GM23338 (cell line): Measurements from ENCODE around the gene B3GALT4. TPM values are rescaled to one million over a fixed set of nuclear protein-coding genes. Genes with fewer than 3 reads are reported as not detected.

Experiments
- ATAC-seq: fragments of 200-7000 bp; cut with Tn5 transposase; 3 replicates; pipeline ENCODE4 v1.9.1; 2020
- DNase-seq: peaks from one replicate; pipeline ENCODE4 v3.0.0-alpha.2; 2015; ENCODE audit warnings: low spot score
- H2AFZ ChIP-seq: fragments of 200-600 bp; sonication (generic); 2 replicates; pipeline ENCODE4 v1.8.0; 2016; ENCODE audit warnings: antibody characterized with exemption, mild to moderate bottlenecking, moderate library complexity
- H3F3A ChIP-seq: fragments of 200-600 bp; sonication (generic); replicated peaks from 2 replicates; pipeline ENCODE4 v1.8.0; 2017; ENCODE audit warnings: antibody characterized with exemption, mixed run types, low read depth
- H3K27ac ChIP-seq: fragments of 200-600 bp; sonication (generic); 2 replicates; pipeline ENCODE4 v1.6.1; 2016; ENCODE audit warnings: low read depth
- H3K27me3 ChIP-seq: fragments of 200-600 bp; sonication (generic); 2 replicates; pipeline ENCODE4 v1.8.0; 2016; ENCODE audit warnings: mild to moderate bottlenecking, mixed run types, moderate library complexity; ENCODE audit not compliant: insufficient read depth
- H3K36me3 ChIP-seq: fragments of 200-600 bp; sonication (generic); 2 replicates; pipeline ENCODE4 v1.8.0; 2016; ENCODE audit warnings: mild to moderate bottlenecking; ENCODE audit not compliant: insufficient read depth
- H3K4me1 ChIP-seq: fragments of 200-600 bp; sonication (generic); 2 replicates; pipeline ENCODE4 v1.8.0; 2016; ENCODE audit warnings: mild to moderate bottlenecking, moderate library complexity; ENCODE audit not compliant: insufficient read depth
- H3K4me2 ChIP-seq: fragments of 200-600 bp; sonication (generic); 2 replicates; pipeline ENCODE4 v1.7.1; 2017; ENCODE audit warnings: mixed run types
- H3K4me3 ChIP-seq: fragments of 200-600 bp; sonication (generic); 2 replicates; pipeline ENCODE4 v1.6.1; 2016; ENCODE audit warnings: mixed run types
- H3K79me2 ChIP-seq: fragments of 200-600 bp; sonication (generic); replicated peaks from 2 replicates; pipeline ENCODE4 v1.8.0; 2017; ENCODE audit warnings: mild to moderate bottlenecking; ENCODE audit not compliant: insufficient read depth
- H3K9me2 ChIP-seq: fragments of 200-600 bp; sonication (generic); 2 replicates; pipeline ENCODE4 v1.8.0; 2017; ENCODE audit not compliant: insufficient read depth
- H4K20me1 ChIP-seq: fragments of 200-600 bp; sonication (generic); replicated peaks from 2 replicates; pipeline ENCODE4 v1.8.0; 2017; ENCODE audit warnings: mild to moderate bottlenecking; ENCODE audit not compliant: insufficient read depth
- H3K27ac Mint-ChIP-seq: 2 replicates; pipeline ENCODE4 v1.8.0; 2020; ENCODE audit warnings: inconsistent platforms, mild to moderate bottlenecking, moderate library complexity, mixed read lengths
- H3K27me3 Mint-ChIP-seq: 3 replicates; pipeline ENCODE4 v1.8.0; 2022; ENCODE audit warnings: low read depth, mild to moderate bottlenecking, moderate library complexity, mixed read lengths, inconsistent platforms; ENCODE audit not compliant: insufficient read depth, poor library complexity
- H3K36me3 Mint-ChIP-seq: 3 replicates; pipeline ENCODE4 v1.8.0; 2021; ENCODE audit warnings: low read depth, mild to moderate bottlenecking, inconsistent platforms, moderate library complexity, mixed read lengths
- H3K4me1 Mint-ChIP-seq: 3 replicates; pipeline ENCODE4 v1.8.0; 2020; ENCODE audit warnings: mild to moderate bottlenecking, inconsistent platforms, mixed read lengths
- H3K4me3 Mint-ChIP-seq: 3 replicates; pipeline ENCODE4 v1.8.0; 2021; ENCODE audit warnings: moderate library complexity, mild to moderate bottlenecking, inconsistent platforms, mixed read lengths
- H3K9me3 Mint-ChIP-seq: 3 replicates; pipeline ENCODE4 v1.8.0; 2020; ENCODE audit warnings: moderate library complexity, mild to moderate bottlenecking, inconsistent platforms, mixed read lengths
- CREB1 ChIP-seq: fragments of 250-450 bp; sonication (Bioruptor Pico); IDR thresholded peaks from 2 replicates; pipeline ENCODE4 v1.5.0; 2020; ENCODE audit warnings: low read depth, mild to moderate bottlenecking, moderate library complexity
- CTCF ChIP-seq, 2 experiments: fragments of 200-600 bp in 1 of 2; sonication (generic) in 1 of 2; conservative IDR thresholded peaks; 2 replicates each; pipeline versions ENCODE4 v1.5.1 to v1.6.1; 2016 to 2017; ENCODE audit warnings: antibody characterized with exemption in 2 of 2, low read depth in 2 of 2, mild to moderate bottlenecking in 2 of 2, moderate library complexity in 1 of 2
- NANOG ChIP-seq: IDR thresholded peaks from 2 replicates; pipeline ENCODE4 v1.6.1; 2016; ENCODE audit warnings: antibody characterized with exemption, borderline replicate concordance
- polyA plus RNA-seq: library from polyadenylated mRNA; unstranded; fragments of >200 nt; fragmentation: Nextera tagmentation; extraction: Ambion mirVana; gene quantifications from 2 replicates; pipeline ENCODE4 v1.2.1, GENCODE V29; 2016
- total RNA-seq: library from RNA; depleted of rRNA; stranded (reverse); fragments of >200 nt; shearing (Covaris generic); gene quantifications from 2 replicates; pipeline ENCODE4 v1.2.3, GENCODE V29; 2014
- TF ChIP-seq, protein P1 (sequence below): IDR thresholded peaks from 2 replicates; pipeline ENCODE4 v1.6.1; 2016; ENCODE audit warnings: antibody characterized with exemption
- TF ChIP-seq, protein P2 (sequence below): fragments of 250-450 bp; sonication (Bioruptor Pico); IDR thresholded peaks from 2 replicates; pipeline ENCODE4 v1.5.0; 2020; ENCODE audit warnings: mild to moderate bottlenecking, moderate library complexity

The B3GALT4 gene
- total and polyA plus RNA-seq, 2 experiments from 2014 or later, result 1.3 to 2.3 TPM

GRCh38 chr6:33290459-33290858 is 13.5 kb downstream of the B3GALT4 start (continued):
- TF ChIP-seq CTCF (conservative IDR thresholded peaks at IDR 0.05; ENCODE audit: low read depth in 2 of 2) (no peak), CREB1 (CRISPR knock-in tag) (no peak), NANOG (no peak)

DNA sequence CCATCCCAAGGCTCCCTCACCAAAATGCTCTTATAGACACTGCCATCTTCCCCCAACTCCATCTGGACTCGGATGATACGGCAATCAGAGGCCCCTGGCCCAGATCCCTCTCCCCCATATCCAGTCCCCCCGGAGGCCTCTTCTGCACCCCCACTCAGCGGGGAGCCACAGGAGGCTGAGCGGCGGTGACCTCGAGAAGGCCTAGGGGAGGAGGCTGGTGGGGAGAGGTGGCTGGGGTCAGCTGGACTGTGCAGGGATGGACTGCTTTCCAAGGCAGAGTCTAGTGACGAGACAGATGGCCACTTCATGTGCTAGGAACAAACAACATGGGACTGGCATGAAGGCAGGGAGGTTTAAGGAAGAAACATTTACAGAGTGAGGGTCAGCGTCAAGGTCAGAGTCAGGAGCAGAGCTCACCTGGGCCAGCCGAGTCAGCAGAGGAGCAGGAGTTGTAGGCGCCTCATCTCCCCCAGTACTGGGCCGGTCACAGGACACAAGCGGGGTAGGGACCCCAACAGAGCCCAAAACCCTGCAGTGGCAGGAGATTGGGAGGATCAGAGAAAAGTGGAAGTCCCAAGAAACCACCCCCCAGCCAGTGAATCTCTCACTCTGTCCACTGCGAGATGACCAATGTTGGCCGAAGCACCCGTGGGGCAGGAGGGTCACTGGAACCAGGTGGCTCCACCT is 16.2 kb downstream of the B3GALT4 start:
- H3K36me3 Mint-ChIP-seq, result peaks cover 36% of the 10 kb centered on the region
- H2AFZ ChIP-seq, result no peak overlapping the region
- ATAC-seq (no peak), DNase-seq (no peak)
- H3K27ac ChIP-seq, result no peak overlapping the region
- no peaks in the 10 kb centered on the region for H3K9me3 Mint-ChIP-seq
- H3K27me3 ChIP-seq, result no peaks in the 10 kb centered on the region
- peaks cover 27% of the 10 kb centered on the region for H3K4me1 Mint-ChIP-seq
- H3K9me2 ChIP-seq, result no peaks in the 10 kb centered on the region
- TF ChIP-seq, protein P1, sequence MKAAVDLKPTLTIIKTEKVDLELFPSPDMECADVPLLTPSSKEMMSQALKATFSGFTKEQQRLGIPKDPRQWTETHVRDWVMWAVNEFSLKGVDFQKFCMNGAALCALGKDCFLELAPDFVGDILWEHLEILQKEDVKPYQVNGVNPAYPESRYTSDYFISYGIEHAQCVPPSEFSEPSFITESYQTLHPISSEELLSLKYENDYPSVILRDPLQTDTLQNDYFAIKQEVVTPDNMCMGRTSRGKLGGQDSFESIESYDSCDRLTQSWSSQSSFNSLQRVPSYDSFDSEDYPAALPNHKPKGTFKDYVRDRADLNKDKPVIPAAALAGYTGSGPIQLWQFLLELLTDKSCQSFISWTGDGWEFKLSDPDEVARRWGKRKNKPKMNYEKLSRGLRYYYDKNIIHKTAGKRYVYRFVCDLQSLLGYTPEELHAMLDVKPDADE, result no peak
- TF ChIP-seq, protein P2, sequence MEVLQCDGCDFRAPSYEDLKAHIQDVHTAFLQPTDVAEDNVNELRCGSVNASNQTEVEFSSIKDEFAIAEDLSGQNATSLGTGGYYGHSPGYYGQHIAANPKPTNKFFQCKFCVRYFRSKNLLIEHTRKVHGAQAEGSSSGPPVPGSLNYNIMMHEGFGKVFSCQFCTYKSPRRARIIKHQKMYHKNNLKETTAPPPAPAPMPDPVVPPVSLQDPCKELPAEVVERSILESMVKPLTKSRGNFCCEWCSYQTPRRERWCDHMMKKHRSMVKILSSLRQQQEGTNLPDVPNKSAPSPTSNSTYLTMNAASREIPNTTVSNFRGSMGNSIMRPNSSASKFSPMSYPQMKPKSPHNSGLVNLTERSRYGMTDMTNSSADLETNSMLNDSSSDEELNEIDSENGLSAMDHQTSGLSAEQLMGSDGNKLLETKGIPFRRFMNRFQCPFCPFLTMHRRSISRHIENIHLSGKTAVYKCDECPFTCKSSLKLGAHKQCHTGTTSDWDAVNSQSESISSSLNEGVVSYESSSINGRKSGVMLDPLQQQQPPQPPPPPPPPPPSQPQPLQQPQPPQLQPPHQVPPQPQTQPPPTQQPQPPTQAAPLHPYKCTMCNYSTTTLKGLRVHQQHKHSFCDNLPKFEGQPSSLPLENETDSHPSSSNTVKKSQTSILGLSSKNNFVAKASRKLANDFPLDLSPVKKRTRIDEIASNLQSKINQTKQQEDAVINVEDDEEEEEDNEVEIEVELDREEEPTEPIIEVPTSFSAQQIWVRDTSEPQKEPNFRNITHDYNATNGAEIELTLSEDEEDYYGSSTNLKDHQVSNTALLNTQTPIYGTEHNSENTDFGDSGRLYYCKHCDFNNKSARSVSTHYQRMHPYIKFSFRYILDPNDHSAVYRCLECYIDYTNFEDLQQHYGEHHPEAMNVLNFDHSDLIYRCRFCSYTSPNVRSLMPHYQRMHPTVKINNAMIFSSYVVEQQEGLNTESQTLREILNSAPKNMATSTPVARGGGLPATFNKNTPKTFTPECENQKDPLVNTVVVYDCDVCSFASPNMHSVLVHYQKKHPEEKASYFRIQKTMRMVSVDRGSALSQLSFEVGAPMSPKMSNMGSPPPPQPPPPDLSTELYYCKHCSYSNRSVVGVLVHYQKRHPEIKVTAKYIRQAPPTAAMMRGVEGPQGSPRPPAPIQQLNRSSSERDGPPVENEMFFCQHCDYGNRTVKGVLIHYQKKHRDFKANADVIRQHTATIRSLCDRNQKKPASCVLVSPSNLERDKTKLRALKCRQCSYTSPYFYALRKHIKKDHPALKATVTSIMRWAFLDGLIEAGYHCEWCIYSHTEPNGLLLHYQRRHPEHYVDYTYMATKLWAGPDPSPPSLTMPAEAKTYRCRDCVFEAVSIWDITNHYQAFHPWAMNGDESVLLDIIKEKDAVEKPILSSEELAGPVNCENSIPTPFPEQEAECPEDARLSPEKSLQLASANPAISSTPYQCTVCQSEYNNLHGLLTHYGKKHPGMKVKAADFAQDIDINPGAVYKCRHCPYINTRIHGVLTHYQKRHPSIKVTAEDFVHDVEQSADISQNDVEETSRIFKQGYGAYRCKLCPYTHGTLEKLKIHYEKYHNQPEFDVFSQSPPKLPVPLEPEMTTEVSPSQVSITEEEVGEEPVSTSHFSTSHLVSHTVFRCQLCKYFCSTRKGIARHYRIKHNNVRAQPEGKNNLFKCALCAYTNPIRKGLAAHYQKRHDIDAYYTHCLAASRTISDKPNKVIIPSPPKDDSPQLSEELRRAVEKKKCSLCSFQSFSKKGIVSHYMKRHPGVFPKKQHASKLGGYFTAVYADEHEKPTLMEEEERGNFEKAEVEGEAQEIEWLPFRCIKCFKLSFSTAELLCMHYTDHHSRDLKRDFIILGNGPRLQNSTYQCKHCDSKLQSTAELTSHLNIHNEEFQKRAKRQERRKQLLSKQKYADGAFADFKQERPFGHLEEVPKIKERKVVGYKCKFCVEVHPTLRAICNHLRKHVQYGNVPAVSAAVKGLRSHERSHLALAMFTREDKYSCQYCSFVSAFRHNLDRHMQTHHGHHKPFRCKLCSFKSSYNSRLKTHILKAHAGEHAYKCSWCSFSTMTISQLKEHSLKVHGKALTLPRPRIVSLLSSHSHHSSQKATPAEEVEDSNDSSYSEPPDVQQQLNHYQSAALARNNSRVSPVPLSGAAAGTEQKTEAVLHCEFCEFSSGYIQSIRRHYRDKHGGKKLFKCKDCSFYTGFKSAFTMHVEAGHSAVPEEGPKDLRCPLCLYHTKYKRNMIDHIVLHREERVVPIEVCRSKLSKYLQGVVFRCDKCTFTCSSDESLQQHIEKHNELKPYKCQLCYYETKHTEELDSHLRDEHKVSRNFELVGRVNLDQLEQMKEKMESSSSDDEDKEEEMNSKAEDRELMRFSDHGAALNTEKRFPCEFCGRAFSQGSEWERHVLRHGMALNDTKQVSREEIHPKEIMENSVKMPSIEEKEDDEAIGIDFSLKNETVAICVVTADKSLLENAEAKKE (CRISPR knock-in tag), result no peak
- H3K4me2 ChIP-seq, result no peak overlapping the region
- H3K36me3 ChIP-seq, result no peaks in the 10 kb centered on the region
- peaks cover 13% of the 10 kb centered on the region for H3K27me3 Mint-ChIP-seq
- H3K79me2 ChIP-seq, result peaks cover 30% of the 10 kb centered on the region
- no peak overlapping the region for H3K4me3 ChIP-seq
- peaks cover 11% of the 10 kb centered on the region; the same call in 1 of the 2 replicates for H3F3A ChIP-seq
- peaks cover 4% of the 10 kb centered on the region; the same call in 1 of the 2 replicates for H4K20me1 ChIP-seq
- H3K27ac Mint-ChIP-seq, result no peak overlapping the region
- no peak overlapping the region; the same call in 2 of the 3 replicates for H3K4me3 Mint-ChIP-seq
- H3K4me1 ChIP-seq, result peaks cover 10% of the 10 kb centered on the region
